GM12872 (cell line): Measurements from ENCODE around the gene ATP6V0A1.

Experiments used
- TF ChIP-seq, protein P1 (sequence below): IDR thresholded peaks from 3 replicates; pipeline ENCODE4 v1.5.1; 2011; ENCODE audit warnings: low read depth, mild to moderate bottlenecking, low read length, moderate library complexity; ENCODE audit not compliant: insufficient read depth

Gene ATP6V0A1

DNA sequence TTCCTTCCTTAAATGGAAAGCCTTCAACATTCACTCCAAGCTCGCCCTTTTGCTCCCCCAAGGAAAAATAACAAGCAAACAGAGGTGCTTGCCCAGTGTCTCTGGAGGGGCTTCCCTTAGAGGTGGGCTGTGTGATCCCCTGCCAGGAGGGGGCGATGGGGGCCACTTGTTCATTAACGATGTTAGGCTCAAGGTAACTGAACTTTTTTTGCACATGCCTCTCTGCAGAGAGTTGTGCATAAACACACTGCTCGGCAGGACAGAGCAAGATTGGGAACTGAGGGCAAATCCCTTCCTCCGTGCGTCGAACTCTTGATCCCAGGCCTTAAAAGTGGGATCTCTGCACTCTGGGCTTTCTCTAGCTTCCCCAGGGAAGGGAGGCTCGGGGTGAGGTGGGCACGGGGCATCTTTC lies 61.9 kb downstream of the ATP6V0A1 start:
- TF ChIP-seq, protein P1, sequence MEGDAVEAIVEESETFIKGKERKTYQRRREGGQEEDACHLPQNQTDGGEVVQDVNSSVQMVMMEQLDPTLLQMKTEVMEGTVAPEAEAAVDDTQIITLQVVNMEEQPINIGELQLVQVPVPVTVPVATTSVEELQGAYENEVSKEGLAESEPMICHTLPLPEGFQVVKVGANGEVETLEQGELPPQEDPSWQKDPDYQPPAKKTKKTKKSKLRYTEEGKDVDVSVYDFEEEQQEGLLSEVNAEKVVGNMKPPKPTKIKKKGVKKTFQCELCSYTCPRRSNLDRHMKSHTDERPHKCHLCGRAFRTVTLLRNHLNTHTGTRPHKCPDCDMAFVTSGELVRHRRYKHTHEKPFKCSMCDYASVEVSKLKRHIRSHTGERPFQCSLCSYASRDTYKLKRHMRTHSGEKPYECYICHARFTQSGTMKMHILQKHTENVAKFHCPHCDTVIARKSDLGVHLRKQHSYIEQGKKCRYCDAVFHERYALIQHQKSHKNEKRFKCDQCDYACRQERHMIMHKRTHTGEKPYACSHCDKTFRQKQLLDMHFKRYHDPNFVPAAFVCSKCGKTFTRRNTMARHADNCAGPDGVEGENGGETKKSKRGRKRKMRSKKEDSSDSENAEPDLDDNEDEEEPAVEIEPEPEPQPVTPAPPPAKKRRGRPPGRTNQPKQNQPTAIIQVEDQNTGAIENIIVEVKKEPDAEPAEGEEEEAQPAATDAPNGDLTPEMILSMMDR = peak; percentile 39; the same call in 2 of the 3 replicates

DNA sequence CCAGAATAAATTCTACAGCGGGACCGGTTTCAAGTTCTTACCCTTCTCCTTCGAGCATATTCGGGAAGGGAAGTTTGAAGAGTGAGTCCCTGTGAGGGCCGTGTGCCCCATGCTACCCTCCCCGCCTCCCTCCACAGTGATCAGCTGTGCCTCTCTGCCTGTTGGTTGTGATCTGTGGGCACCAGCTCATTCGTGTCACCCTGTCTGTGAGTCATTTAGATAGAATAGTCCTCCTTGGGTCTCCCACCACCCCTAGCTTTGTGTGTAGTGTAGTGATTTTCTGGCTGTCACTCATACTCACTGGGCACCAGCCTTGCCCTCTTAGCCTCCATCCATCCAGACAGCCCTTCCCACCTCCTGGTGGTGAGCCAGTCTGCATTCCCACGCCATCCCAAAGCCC lies 62.4 kb downstream of the ATP6V0A1 start:
- TF ChIP-seq, protein P1 = no peak

- TF ChIP-seq, protein P1 = no peak
These were observed 63.1 kb downstream of the ATP6V0A1 start for GRCh38 chr17:42521666-42522262.

- TF ChIP-seq, protein P1 = no peak
These were observed 63.6 kb downstream of the ATP6V0A1 start for GRCh38 chr17:42522263-42522790.

GRCh38 chr17:42522798-42523278 lies 64.2 kb downstream of the ATP6V0A1 start:
- TF ChIP-seq, protein P1 = no peak

DNA sequence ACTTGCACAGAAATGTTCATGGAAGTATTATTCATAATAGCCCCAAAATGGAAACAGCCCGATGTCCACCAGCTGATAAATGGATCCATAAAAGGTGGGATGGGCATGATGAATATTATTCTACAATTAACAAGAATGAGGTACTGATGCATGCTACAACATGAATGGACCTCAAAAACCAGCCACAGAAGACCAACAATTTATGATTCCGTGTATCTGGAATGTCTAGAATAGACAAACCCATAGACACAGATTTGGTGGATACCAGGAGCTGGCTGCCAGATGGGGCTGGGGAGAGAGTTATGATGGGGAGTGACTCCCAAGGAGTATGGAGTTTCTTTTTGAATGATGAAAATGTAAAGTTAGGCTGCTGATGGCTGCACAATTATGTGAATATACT lies 66.5 kb downstream of the ATP6V0A1 start:
- TF ChIP-seq, protein P1 = no peak

GRCh38 chr17:42526031-42526444 lies 67.4 kb downstream of the ATP6V0A1 start:
- TF ChIP-seq, protein P1 = no peak
